Neural cell (in vitro differentiated cells): ENCODE data around the gene DNAJA3. TPM values are rescaled to one million over a fixed set of nuclear protein-coding genes. Genes with fewer than 3 reads are reported as not detected.

ENCODE experiments used
- H2AFZ ChIP-seq: fragments of 200-600, 300-800 bp; sonication (generic), shearing (Covaris generic); 2 replicates; pipeline ENCODE4 v1.6.0; 2014; ENCODE audit warnings: low read depth, mild to moderate bottlenecking, antibody characterized with exemption, low read length, moderate library complexity
- H3F3A ChIP-seq: fragments of 200-600 bp; shearing (Covaris generic); 2 replicates; pipeline ENCODE4 v1.6.1; 2016; ENCODE audit warnings: mild to moderate bottlenecking, moderate library complexity, mixed read lengths, antibody characterized with exemption, low read length; ENCODE audit not compliant: insufficient read depth, poor library complexity, severe bottlenecking
- H3K27ac ChIP-seq: fragments of 200-600, 300-800 bp; sonication (generic), shearing (Covaris generic); 2 replicates; pipeline ENCODE4 v1.5.1; 2014; ENCODE audit warnings: mild to moderate bottlenecking, low read length, moderate library complexity
- H3K27me3 ChIP-seq: fragments of 300-800, 200-600 bp; sonication (generic), shearing (Covaris generic); 2 replicates; pipeline ENCODE4 v1.6.0; 2014; ENCODE audit warnings: mild to moderate bottlenecking, low read depth, low read length, moderate library complexity; ENCODE audit not compliant: insufficient read depth
- H3K36me3 ChIP-seq: fragments of 300-800, 200-600 bp; sonication (generic), shearing (Covaris generic); 2 replicates; pipeline ENCODE4 v1.5.1; 2014; ENCODE audit warnings: mild to moderate bottlenecking, antibody characterized with exemption, low read length, moderate library complexity; ENCODE audit not compliant: insufficient read depth
- H3K4me2 ChIP-seq: fragments of 300-800, 200-600 bp; sonication (generic), shearing (Covaris generic); 2 replicates; pipeline ENCODE4 v1.6.0; 2014; ENCODE audit warnings: mild to moderate bottlenecking, low read length
- H3K4me3 ChIP-seq: fragments of 300-800, 200-600 bp; sonication (generic), shearing (Covaris generic); 2 replicates; pipeline ENCODE4 v1.5.1; 2014; ENCODE audit warnings: mild to moderate bottlenecking, low read length, moderate library complexity
- H3K79me2 ChIP-seq: fragments of 200-600 bp; shearing (Covaris generic); replicated peaks from 2 replicates; pipeline ENCODE4 v1.6.0; 2014; ENCODE audit warnings: mild to moderate bottlenecking, low read length, moderate library complexity; ENCODE audit not compliant: insufficient read depth
- H3K9ac ChIP-seq: fragments of 300-800, 200-600 bp; sonication (generic), shearing (Covaris generic); 2 replicates; pipeline ENCODE4 v1.6.1; 2016; ENCODE audit warnings: mild to moderate bottlenecking, low read length, mixed read lengths
- H3K9me2 ChIP-seq: fragments of 200-600 bp; shearing (Covaris generic); 2 replicates; pipeline ENCODE4 v1.6.1; 2016; ENCODE audit warnings: mild to moderate bottlenecking, low read length, mixed read lengths; ENCODE audit not compliant: insufficient read depth
- H3K9me3 ChIP-seq: fragments of 200-600, 300-800 bp; sonication (generic), shearing (Covaris generic); 2 replicates; pipeline ENCODE4 v1.6.1; 2016; ENCODE audit warnings: mild to moderate bottlenecking, mixed run types, low read length, moderate library complexity, mixed read lengths
- H4K20me1 ChIP-seq: fragments of 200-600 bp; shearing (Covaris generic); 2 replicates; pipeline ENCODE4 v1.6.1; 2016; ENCODE audit warnings: mild to moderate bottlenecking, mixed run types; ENCODE audit not compliant: insufficient read depth
- EP300 ChIP-seq: fragments of 450-650 bp; conservative IDR thresholded peaks from 2 replicates; pipeline ENCODE4 v1.6.1; 2014; ENCODE audit warnings: antibody characterized with exemption, mild to moderate bottlenecking, moderate library complexity; ENCODE audit not compliant: poor library complexity, severe bottlenecking
- EZH2 ChIP-seq: fragments of 200-600, 300-800 bp; shearing (Covaris generic), sonication (generic); IDR thresholded peaks from 2 replicates; pipeline ENCODE4 v1.6.1; 2014; ENCODE audit warnings: antibody characterized with exemption, low read length, borderline replicate concordance, mild to moderate bottlenecking; ENCODE audit not compliant: insufficient read depth, poor library complexity, severe bottlenecking
- MXI1 ChIP-seq: fragments of 450-650 bp; conservative IDR thresholded peaks from 2 replicates; pipeline ENCODE4 v1.6.1; 2014; ENCODE audit warnings: antibody characterized with exemption, mild to moderate bottlenecking; ENCODE audit not compliant: poor library complexity, severe bottlenecking
- POLR2AphosphoS5 ChIP-seq: IDR thresholded peaks from 2 replicates; pipeline ENCODE4 v1.6.1; 2012
- RAD21 ChIP-seq: fragments of 450-650 bp; conservative IDR thresholded peaks from 2 replicates; pipeline ENCODE4 v1.6.1; 2014; ENCODE audit warnings: antibody characterized with exemption, mild to moderate bottlenecking, moderate library complexity
- SMC3 ChIP-seq: fragments of 450-650 bp; conservative IDR thresholded peaks from 2 replicates; pipeline ENCODE4 v1.6.1; 2014; ENCODE audit warnings: antibody characterized with exemption, mild to moderate bottlenecking, moderate library complexity; ENCODE audit not compliant: poor library complexity
- polyA plus RNA-seq: library from polyadenylated mRNA; depleted of rRNA; stranded (reverse); fragments of >200 nt; gene quantifications from 2 replicates; pipeline ENCODE4 v1.2.3, GENCODE V29; 2014
- TF ChIP-seq, protein P1 (sequence below): fragments of 450-650 bp; IDR thresholded peaks from 2 replicates; pipeline ENCODE4 v1.5.1; 2014; ENCODE audit warnings: antibody characterized with exemption, mild to moderate bottlenecking, moderate library complexity; ENCODE audit not compliant: poor library complexity, severe bottlenecking
- TF ChIP-seq, protein P2 (sequence below): IDR thresholded peaks from 2 replicates; pipeline ENCODE4 v1.6.1; 2012; ENCODE audit warnings: borderline replicate concordance

Gene DNAJA3
- polyA plus RNA-seq, 1 donor from 2014 or later = 44.8 TPM

DNA sequence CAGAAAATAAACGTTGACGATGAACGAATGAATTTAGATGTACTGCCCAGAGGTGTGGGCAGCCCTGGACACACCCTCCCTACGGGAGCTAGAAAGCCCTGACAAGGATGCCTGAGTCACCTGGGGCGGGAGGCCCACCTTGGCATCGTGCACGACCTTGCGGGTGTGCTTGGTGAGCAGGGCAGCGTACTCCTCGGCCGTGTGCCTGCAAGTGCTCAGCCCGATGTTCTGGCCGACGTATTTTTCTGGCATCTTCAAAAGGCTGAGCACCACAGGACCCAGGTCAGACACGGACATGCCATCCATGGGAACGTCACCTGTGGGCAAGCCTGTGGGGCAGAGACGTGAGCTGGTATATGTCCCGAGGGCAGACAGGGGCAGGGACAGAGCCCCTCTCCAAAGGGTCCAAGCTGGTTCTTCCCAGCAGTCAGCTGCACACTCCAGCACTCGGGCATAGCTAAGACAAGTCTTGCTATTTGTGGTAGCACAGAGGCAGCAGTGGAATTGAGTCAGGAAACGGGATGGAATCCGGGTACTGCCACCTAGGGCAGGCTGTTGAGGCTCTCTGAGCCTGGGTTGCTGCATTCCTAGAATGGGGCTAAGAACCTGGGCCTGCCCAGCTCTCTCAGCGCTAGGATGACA, 38.0 kb downstream of the DNAJA3 start (continued):
- no peak for TF ChIP-seq MXI1
- TF ChIP-seq SMC3 = no peak
- TF ChIP-seq EP300 = no peak

DNA sequence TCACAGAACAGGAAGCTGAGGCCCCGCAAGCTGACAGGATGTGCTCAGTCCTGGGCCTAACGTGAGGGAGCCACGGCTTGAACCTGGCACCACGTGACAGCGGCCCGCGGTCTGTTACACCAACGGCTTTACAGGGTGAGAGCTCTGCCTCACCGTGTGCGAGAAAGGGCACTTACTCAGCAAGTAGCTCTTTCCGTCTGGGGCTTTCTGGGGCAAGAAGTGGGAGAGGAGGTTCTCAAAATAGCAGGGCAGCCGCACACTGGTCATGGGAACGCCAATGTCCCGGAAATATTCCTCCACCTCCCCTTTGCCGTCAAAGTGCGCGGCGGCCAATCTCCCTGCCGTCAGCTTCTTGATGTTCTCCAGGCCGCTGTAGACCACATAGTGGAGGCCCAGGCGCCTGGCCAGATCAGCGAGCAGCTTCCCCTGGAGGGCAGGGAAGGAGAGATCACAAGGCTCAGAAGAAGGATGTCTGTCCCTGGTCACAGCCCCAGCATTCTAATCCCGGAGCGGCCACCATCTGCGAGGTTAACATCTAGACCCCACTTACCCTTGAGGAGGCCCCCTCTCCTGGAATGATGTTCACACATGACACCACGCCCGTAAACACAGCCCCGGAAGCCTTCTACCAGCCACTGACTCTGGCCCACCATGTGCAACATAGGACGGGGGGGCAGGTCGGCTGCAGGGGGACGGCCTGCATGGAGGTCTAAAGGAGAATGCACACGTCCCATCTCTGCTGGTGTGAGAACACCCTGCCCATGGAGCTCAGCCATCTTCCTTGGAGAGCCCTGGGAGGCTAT, 40.5 kb downstream of the DNAJA3 start:
- no peaks in the 10 kb centered on the region for H3K36me3 ChIP-seq
- no peaks in the 10 kb centered on the region for H3K9me3 ChIP-seq
- H3K27ac ChIP-seq = no peak overlapping the region

More for the DNA sequence above, 40.5 kb downstream of the DNAJA3 start:
- Histone ChIP-seq H3K4me2 (no peak overlapping the region), H3K9me2 (no peaks in the 10 kb centered on the region), H2AFZ (no peak overlapping the region), H3K27me3 (no peaks in the 10 kb centered on the region), H3K9ac (no peak overlapping the region), H4K20me1 (no peaks in the 10 kb centered on the region), H3F3A (no peaks in the 10 kb centered on the region), H3K4me3 (no peak overlapping the region), H3K79me2 (no peaks in the 10 kb centered on the region)
- TF ChIP-seq POLR2AphosphoS5 = no peak
- no peak for TF ChIP-seq EZH2
- no peak for TF ChIP-seq RAD21
- TF ChIP-seq, protein P1, sequence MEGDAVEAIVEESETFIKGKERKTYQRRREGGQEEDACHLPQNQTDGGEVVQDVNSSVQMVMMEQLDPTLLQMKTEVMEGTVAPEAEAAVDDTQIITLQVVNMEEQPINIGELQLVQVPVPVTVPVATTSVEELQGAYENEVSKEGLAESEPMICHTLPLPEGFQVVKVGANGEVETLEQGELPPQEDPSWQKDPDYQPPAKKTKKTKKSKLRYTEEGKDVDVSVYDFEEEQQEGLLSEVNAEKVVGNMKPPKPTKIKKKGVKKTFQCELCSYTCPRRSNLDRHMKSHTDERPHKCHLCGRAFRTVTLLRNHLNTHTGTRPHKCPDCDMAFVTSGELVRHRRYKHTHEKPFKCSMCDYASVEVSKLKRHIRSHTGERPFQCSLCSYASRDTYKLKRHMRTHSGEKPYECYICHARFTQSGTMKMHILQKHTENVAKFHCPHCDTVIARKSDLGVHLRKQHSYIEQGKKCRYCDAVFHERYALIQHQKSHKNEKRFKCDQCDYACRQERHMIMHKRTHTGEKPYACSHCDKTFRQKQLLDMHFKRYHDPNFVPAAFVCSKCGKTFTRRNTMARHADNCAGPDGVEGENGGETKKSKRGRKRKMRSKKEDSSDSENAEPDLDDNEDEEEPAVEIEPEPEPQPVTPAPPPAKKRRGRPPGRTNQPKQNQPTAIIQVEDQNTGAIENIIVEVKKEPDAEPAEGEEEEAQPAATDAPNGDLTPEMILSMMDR = no peak
- TF ChIP-seq MXI1 = no peak
- TF ChIP-seq, protein P2, sequence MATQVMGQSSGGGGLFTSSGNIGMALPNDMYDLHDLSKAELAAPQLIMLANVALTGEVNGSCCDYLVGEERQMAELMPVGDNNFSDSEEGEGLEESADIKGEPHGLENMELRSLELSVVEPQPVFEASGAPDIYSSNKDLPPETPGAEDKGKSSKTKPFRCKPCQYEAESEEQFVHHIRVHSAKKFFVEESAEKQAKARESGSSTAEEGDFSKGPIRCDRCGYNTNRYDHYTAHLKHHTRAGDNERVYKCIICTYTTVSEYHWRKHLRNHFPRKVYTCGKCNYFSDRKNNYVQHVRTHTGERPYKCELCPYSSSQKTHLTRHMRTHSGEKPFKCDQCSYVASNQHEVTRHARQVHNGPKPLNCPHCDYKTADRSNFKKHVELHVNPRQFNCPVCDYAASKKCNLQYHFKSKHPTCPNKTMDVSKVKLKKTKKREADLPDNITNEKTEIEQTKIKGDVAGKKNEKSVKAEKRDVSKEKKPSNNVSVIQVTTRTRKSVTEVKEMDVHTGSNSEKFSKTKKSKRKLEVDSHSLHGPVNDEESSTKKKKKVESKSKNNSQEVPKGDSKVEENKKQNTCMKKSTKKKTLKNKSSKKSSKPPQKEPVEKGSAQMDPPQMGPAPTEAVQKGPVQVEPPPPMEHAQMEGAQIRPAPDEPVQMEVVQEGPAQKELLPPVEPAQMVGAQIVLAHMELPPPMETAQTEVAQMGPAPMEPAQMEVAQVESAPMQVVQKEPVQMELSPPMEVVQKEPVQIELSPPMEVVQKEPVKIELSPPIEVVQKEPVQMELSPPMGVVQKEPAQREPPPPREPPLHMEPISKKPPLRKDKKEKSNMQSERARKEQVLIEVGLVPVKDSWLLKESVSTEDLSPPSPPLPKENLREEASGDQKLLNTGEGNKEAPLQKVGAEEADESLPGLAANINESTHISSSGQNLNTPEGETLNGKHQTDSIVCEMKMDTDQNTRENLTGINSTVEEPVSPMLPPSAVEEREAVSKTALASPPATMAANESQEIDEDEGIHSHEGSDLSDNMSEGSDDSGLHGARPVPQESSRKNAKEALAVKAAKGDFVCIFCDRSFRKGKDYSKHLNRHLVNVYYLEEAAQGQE = no peak
